Activated T-helper 1 cell treated with Interleukin-2 at 50 U/mL for 16 hours (primary cell): ENCODE data around the gene CFD.
"Not testable (repeated sequence)": the region's sequence is repeated elsewhere in the genome, so short reads cannot be mapped to it uniquely, and the experiment has no call there.

Source experiments
- DNase-seq: peaks from one replicate; pipeline ENCODE4 v3.0.0-alpha.2; 2020; ENCODE audit warnings: low read depth

CFD gene

DNA sequence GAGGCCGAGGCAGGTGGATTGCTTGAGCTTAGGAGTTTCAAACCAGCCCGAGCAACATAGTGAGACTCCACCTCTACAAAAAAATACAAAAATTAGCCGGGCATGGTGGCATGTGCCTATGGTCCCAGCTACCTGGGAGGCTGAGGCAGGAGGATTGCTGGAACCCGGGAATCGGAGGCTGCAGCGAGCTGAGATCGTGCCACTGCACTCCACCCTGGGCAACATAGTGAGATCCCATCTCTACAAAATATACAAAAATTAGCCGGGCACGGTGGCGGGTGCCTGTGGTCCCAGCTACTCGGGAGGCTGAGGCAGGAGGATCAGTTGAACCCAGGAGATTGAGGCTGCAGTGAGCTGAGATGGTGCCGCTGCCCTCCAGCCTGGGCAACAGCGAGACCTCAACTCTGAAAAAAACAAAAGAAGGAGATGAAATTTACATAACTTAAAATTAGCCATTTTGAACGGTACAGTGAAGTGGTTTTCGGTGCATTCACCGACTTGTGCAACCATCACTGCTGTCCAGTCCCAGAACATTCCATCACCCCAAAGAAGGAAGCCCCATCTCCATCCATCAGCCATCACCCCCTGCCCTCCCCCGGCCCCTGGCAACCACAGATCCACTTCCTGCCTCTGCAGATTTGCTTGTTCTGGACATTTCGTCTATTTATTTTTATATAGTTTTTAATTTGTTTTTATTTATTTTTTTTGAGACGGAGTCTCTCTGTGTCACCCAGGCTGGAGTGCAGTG lies 33.4 kb upstream of the CFD start:
- no peak for DNase-seq

DNA sequence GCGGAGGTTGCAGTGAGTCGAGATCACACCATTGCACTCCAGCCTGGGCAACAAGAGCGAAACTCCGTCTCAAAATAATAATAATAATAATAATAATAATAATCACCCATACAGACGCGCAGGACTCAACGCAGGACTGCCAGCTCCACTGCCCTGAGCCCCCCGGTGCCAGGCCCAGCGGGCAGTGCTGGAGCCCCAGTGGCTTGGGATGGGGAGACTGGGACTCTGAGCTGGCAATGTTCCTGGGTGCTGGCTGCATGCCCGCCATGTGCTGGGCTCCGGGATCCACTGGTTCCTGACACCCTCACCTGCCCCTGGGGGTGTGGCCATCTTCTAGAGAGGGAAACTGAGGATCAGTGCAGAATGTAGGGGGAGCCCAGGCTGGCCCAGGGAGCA lies 32.2 kb upstream of the CFD start:
- no peak for DNase-seq

DNA sequence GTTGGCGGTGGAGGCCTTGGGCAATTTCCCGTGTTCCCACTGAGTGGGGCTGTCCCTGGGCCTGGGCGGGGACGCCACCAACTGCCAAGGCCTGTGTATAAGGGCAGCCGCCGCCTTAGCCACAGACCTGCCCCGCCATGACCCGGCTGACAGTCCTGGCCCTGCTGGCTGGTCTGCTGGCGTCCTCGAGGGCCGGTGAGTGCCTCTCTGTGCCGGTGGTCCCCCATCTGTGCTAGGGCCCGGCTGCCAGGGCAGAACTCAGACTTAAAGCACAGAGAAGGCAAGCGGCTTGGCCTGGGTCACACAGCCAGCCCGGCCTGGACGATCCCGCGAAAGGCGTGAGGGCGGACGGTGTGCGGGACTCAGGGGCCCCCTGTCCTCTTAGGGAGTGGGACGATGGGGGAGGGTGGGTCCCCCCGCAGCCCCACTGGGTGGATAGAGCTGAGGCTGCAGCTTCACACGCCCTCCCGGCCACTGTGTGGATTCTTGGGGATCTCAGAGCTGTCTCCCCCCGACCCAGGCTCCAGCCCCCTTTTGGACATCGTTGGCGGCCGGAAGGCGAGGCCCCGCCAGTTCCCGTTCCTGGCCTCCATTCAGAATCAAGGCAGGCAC lies 31.6 kb upstream of the CFD start, which contains the start of gene AZU1:
AZU1 (plus strand) TSS at position 128 of the 612 bp plus-strand sequence; CDS start at position 138, 10 bp downstream.
- no peak for DNase-seq

DNA sequence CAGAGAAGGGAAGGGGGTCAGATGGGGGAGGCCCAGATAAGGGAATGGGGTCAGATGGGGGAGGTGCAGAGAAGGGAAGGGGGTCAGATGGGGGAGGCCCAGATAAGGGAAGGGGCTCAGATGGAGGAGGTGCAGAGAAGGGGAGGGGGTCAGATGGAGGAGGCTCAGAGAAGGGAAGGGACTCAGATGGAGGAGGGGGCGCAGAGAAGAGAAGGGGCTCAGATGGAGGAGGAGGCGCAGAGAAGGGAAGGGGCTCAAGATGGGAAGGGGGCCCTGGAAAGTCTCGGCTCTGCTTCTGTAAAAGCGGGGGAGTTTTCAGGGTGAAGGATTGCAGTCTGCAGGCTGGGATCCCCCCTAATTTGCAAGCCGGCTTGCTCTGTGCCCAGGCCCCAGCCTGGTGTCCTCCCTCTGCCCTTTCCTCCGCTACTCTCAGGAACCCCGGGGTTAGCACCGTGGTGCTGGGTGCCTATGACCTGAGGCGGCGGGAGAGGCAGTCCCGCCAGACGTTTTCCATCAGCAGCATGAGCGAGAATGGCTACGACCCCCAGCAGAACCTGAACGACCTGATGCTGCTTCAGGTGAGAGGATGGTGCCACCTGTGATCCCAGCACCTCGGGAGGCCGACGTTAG lies 30.2 kb upstream of the CFD start:
- no peak for DNase-seq

DNA sequence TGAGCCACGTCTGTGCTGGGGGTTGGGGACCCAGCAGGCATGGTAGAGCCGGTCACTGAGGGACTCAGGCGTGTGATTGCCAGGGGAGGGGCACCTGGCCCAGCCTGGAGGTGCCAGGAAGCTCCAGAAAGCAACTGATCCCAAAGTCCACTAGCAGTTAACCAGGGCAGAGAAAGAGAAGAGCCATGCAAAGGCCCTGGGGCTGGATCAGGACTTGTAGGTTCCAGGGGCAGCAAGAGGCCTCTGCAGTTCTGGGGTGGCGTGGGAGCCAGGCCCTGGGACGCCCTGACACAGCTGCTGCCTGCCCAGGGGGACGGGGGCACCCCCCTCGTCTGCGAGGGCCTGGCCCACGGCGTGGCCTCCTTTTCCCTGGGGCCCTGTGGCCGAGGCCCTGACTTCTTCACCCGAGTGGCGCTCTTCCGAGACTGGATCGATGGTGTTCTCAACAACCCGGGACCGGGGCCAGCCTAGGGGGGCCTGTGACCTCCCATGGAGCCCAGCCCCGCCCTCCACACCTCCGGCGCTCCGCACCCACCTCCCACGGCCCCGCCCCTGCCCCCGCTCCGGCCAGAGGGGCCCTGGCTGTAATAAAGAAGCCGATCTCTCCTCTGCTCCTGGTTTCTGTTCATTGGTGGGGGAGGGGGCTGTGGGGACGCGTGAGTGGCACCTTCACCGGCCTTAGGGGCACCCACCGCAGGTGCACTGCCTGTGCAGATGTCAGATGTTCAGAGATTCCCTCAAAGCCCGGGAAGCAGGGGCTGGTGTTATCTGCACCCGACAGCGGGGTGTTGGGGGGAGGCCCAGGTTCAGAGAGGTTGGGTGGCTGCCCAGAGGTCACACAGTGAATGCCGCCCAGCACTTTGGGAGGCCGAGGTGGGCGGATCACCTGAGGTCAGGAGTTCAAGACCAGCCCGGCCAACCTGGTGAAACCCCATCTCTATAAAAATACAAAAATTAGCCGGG lies 27.8 kb upstream of the CFD start:
- DNase-seq, result no peak

DNA sequence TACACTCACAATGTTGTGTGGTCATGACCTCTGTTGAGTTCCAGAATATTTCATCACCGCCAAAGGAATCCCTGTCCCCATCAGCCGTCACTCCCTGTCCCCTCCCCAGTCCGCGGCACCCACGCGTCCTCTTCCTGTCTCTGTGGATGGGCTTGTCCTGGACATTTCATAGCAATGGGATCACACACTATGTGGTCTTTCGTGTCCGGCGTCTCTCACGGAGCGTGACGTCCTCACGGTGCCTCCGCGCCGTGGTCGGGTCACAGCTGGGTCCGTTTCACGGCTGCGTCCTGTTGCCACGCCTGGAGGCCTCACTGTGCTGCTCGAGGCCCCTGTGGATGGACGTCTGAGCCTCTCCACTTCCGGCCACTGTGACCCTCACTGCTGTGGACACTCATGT lies 25.2 kb upstream of the CFD start:
- no peak for DNase-seq

DNA sequence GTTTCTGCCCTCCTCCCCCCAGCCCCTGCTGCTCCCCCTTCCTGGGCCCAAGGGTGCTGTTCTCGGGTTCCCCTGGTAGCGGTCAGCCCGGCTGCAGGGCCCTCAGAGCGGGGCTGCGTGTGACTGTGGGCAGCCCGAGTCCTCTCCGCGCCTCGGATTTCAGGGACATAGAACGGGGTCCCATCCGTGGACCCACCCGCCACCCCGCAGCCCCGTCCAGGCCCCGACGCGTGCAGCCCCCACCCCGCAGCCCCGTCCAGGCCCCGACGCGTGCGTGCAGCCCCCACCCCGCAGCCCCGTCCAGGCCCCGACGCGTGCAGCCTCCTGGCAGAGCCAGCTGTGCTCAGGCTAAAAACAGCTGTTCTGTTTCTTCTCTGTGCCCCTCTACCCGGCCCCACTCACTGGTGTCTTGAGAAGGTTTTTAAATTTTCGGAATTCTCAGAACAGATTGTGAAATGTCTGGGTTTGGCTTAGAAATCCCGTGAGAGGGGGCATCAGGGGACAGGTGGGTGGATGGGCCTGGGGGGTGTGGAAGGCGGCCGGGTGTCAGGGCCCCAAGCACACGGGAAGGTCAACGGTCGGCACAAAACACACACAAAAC lies 24.2 kb upstream of the CFD start:
- DNase-seq, result no peak

DNA sequence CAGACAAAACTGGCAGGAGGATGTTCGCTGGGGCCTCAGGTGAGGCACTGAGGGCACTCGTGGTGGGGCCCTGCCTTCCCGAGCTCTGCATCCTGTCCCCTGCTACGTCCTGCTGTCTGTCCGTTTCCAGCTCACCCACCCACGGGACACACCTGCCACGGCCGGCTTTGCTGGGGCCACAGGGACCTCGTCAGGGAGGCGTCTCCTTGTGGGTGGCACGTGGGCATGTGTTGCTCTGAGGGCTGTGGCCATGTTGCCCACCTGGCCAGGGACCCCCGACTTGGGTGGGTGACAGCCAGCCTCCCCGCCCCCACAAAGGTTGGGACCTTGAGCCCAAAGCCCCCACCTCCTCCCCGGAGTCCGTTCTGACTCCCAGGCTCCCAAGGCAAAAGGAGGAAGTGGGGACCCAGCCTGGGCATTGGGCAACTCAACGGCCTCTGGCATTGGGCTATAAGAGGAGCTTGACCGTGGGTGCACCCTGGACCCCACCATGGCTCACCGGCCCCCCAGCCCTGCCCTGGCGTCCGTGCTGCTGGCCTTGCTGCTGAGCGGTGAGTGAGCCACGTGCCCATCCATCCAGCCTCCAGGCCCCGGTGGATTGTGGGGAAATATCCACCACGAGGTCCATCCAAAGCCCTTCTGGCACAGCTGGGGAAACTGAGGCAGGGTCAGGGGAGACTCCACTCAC lies 18.8 kb upstream of the CFD start, which contains the start of gene PRTN3:
PRTN3 (plus strand) TSS at position 481 of the 688 bp plus-strand sequence; CDS start at position 491, 10 bp downstream.
- DNase-seq, result no peak

DNA sequence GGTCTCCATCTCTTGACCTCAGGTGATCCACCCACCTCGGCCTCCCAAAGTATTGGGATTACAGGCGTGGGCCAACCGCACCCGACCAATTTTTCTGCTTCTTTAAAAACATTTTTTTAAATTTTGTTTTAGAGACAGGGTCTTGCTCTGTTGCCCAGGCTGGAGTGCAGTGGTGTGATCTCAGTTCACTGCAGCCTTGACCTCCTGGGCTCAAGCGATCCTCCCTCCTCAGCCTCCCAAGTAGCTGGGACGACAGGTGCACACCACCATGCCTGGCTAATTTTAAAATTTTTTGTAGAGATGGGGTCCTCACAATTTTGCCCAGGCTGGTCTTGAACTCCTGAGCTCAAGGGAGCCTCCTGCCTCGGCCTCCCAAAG lies 16.7 kb upstream of the CFD start:
- not testable (repeated sequence) for DNase-seq

DNA sequence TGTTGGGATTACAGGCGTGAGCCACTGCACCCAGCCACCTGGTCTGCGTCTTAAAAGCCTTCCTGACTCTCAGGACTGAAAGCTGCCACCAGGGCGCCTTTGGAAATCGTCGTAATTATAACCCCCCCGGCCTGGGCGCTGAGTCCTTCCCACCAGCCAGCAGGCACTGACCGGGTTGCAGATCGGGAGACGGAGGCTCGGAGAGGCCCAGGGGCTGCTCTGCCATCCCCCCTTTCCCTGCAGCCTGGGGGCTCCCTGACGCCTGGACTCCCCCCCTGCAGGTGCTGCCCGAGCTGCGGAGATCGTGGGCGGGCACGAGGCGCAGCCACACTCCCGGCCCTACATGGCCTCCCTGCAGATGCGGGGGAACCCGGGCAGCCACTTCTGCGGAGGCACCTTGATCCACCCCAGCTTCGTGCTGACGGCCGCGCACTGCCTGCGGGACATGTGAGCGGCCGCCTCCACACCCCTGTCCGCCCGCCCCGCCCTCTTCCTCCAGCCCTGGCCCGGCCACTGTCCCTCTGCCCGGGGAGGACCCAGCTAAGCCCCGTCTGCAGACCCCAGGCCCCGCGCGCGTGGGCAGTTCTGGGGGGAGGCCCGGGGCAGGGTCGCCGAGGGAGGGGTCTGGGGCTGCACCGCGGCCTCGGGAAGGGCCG lies 16.2 kb upstream of the CFD start:
- no peak for DNase-seq

DNA sequence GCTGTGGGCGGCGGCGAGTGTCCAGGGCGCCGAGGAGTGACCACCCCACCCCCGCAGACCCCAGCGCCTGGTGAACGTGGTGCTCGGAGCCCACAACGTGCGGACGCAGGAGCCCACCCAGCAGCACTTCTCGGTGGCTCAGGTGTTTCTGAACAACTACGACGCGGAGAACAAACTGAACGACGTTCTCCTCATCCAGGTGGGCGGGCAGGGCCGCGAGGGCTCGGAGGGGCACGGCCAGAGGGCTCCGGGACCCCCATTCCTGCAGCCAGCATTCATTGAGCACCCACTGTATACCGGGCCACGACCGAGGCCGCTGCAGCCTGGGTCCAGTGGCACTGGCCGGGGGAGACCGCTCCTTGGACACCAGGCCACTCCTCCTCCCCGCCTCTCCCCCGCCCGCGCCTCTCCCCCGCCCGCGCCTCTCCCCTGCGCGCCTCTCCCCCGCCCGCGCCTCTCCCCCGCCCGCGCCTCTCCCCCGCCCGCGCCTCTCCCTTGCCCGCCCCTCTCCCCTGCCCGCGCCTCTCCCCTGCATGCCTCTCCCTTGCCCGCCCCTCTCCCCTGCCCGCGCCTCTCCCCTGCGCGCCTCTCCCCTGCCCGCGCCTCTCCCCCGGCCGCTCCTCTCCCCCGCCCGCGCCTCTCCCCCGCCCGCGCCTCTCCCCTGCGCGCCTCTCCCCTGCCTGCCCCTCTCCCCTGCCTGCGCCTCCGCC lies 15.5 kb upstream of the CFD start:
- DNase-seq, result no peak

DNA sequence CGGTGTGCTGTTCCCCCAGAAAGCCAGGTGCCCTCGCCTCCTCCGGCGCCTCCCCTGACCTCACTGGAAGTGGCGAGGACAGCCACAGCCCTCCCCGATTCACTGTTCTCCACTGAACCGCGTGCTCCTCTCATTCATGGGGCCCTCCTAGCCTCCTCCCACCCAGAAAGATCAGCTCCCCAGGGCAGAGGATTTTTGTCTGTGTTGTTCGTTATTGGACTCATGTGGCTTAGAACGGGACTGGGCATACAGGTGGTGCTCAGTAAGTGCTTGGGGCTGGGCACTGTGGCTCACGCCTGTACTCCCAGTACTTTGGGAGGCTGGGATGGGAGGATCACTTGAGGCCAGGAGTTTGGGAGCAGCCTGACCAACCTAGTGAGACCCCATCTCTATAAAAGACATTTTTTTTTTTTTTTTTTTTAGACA lies 14.9 kb upstream of the CFD start:
- DNase-seq, result no peak

DNA sequence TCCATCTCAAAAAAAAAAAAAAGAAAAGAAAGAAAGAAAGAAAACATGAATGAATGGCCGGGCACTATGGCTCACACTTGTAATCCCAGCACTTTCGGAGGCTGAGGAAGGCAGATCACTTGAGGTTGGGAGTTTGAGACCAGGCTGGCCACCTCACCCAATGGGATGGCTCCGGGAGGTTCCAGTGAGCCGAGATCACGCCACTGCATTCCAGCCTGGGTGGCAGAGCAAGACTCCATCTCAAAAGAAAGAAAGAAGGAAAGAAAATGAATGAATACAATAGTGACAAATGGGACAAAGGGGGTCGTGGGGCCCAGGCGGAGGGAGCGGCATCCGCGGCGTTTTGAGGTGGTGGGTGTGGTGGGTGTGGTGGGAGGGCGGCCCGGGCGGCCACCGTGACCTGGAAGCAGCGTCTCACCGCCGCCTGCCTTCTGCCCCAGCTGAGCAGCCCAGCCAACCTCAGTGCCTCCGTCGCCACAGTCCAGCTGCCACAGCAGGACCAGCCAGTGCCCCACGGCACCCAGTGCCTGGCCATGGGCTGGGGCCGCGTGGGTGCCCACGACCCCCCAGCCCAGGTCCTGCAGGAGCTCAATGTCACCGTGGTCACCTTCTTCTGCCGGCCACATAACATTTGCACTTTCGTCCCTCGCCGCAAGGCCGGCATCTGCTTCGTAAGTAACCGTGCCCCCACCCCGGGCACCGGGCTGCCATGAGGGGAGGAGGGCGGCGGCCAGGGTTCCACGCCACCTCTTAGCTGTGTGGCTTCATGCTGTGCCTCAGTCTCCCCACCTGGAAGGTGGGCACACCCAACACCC lies 13.6 kb upstream of the CFD start:
- no peak for DNase-seq

DNA sequence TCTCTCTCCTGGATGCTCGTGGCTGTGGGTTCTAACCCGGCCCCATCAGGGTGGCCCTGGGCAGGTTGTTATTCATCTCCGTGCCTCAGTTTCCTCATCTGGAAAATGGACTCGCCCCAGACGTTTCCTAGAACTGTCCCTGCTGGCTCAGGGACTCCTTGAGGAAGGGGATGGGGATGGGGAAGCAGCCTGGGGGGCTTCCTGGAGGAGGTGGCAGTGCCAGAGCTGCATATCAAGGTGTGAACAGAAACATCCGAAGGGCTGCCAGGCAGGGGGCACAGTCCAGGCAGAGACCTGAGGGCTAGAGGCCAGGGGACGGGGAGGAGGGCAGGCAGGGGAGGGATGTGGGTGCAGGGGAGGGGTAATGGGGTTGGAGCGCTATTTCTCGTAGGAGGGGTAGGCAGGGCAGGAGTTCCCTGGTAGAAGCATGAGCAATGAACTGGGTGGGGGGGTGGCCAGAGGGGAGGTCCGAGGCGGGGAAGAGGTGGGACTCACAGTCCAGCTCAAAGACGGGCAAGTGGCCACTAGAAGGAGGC lies 11.0 kb upstream of the CFD start:
- no peak for DNase-seq

DNA sequence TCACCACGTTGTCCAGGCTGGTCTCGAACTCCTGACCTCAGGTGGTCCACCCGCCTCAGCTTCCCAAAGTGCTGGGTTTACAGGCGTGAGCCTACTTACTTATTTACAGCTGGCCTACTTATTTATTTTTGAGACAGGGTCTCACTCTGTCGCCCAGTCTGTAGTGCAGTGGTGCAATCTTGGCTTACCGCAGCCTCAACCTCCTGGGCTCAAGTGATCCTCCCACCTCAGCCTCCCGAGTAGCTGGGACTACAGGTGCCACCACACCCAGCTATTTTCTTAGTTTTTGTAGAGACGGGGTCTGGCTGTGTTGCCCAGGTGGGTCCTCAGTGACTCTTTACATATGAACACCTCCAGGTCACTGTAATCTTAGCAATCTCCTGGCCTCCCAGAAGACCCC lies 10.3 kb upstream of the CFD start:
- DNase-seq, result not testable (repeated sequence)

DNA sequence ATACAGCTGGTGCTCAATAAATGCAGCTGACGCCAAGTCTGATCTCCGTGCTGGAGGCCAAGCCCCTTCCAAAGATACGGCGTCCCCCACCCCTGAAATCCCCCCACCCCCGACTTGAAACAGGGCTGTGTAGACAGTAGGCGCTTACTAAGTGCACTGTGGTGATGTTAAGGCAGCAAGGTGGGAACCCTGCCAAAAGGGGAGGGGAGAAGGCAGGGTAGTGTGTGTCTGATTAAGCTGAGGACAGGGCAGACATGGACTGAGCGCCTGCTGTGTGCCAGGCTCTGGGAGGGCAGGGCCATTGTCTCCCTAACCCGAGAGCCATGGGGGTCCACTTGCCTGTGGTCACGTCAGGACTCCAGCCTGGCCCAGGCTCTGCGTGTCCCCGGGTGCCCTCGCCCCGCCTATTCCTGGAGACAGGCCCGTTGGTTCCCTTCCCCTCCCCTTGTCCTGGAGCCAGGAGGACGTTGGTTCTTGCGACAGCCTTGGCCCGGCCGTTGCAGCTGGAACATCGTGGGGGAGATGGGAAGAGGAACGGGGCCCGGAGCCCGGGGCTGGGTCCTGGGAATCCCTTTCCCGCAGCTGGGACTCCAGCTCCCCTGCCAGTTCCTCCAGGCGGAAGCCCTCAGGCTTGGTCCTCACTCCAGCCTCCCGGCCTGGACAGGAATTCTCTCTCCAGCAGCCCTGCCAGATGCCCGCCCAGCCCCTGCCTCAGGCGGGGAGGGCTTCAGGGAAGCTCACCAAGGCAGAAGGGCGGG lies 9.1 kb upstream of the CFD start:
- DNase-seq, result no peak

DNA sequence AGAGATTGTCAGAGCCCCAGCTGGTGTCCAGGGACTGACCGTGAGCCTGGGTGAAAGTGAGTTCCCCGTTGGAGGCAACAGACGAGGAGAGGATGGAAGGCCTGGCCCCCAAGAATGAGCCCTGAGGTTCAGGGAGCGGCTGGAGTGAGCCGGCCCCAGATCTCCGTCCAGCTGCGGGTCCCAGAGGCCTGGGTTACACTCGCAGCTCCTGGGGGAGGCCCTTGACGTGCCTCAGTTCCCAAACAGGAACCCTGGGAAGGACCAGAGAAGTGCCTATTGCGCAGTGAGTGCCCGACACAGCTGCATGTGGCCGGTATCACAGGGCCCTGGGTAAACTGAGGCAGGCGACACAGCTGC lies 8.5 kb upstream of the CFD start:
- no peak for DNase-seq
